IPS DF 6.9 (cell line): ENCODE measurements around the gene IFNGR1.

Experiments
- DNase-seq: peaks from one replicate; pipeline ENCODE4 v3.0.0-alpha.2; 2013; ENCODE audit warnings: low read depth, low spot score
- H3K27ac ChIP-seq: one replicate; pipeline ENCODE4 v1.5.1; 2013; ENCODE audit warnings: low read length, control low read depth
- H3K27me3 ChIP-seq: 2 replicates; pipeline ENCODE4 v1.6.1; 2013; ENCODE audit warnings: mild to moderate bottlenecking, low read length; ENCODE audit not compliant: control insufficient read depth, insufficient read depth
- H3K36me3 ChIP-seq: 2 replicates; pipeline ENCODE4 v1.6.1; 2013; ENCODE audit warnings: low read length; ENCODE audit not compliant: control insufficient read depth, insufficient read depth
- H3K4me1 ChIP-seq: 2 replicates; pipeline ENCODE4 v1.6.1; 2013; ENCODE audit warnings: low read length; ENCODE audit not compliant: control insufficient read depth, insufficient read depth
- H3K4me3 ChIP-seq: 2 replicates; pipeline ENCODE4 v1.5.1; 2013; ENCODE audit warnings: mild to moderate bottlenecking, low read length
- H3K9me3 ChIP-seq: 2 replicates; pipeline ENCODE4 v1.6.1; 2013; ENCODE audit warnings: low read length, inconsistent platforms; ENCODE audit not compliant: control insufficient read depth, insufficient read depth
- WGBS: extraction: QIAGEN DNeasy Blood & Tissue Kit; methylation state at CpG from one replicate; pipeline ENCODE4 v1.1.7; 2013; ENCODE audit warnings: mixed read lengths, missing lambda C conversion rate; ENCODE audit not compliant: insufficient read length, insufficient coverage; 5-methylcytosine and 5-hydroxymethylcytosine counted together

IFNGR1 gene

GRCh38 chr6:137155830-137156229 lies 63.4 kb downstream of the IFNGR1 start:
- Histone ChIP-seq H3K4me1 (no peaks in the 10 kb centered on the region), H3K4me3 (no peak overlapping the region), H3K27ac (no peak overlapping the region), H3K9me3 (no peaks in the 10 kb centered on the region; the same call in 1 of the 2 replicates), H3K36me3 (no peaks in the 10 kb centered on the region), H3K27me3 (no peaks in the 10 kb centered on the region)
- no peak for DNase-seq
- WGBS = no CpG with 5 or more reads among the region's 2 CpGs

- Histone ChIP-seq H3K4me1 (no peaks in the 10 kb centered on the region), H3K4me3 (no peak overlapping the region), H3K27ac (no peak overlapping the region), H3K27me3 (no peaks in the 10 kb centered on the region; the same call in 1 of the 2 replicates), H3K9me3 (no peaks in the 10 kb centered on the region), H3K36me3 (no peaks in the 10 kb centered on the region)
- WGBS = no CpG with 5 or more reads among the region's 3 CpGs
- no peak for DNase-seq
Observed at GRCh38 chr6:137150072-137150471, 69.1 kb downstream of the IFNGR1 start.

DNA sequence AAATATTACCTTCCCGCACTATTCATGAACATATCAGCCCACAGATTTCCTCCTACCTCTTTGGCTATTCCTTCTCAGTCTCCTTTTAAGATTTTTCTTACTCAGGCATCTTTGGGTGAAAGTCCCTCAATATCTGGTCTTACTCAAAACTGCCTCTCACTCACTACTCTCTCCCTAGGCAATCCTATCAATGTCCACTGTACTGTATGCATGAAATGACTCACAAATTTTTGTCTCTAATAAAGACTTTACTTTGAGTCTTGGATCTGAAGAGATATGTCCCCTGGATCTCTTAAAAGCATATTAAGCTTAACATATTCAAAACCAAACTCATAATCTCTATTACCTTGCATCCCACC lies 70.2 kb downstream of the IFNGR1 start:
- WGBS = no CpG with 5 or more reads among the region's 1 CpG
- H3K4me1 ChIP-seq = no peaks in the 10 kb centered on the region

GRCh38 chr6:137148306-137149034 lies 70.7 kb downstream of the IFNGR1 start:
- WGBS = no CpG with 5 or more reads among the region's 2 CpGs
- no peak for DNase-seq
- no peak overlapping the region for H3K27ac ChIP-seq

More for the DNA sequence above, 70.2 kb downstream of the IFNGR1 start:
- Histone ChIP-seq H3K36me3 (no peaks in the 10 kb centered on the region), H3K9me3 (no peaks in the 10 kb centered on the region), H3K27me3 (no peaks in the 10 kb centered on the region; the same call in 1 of the 2 replicates), H3K4me3 (no peak overlapping the region), H3K27ac (no peak overlapping the region)
- DNase-seq = no peak

More at GRCh38 chr6:137148306-137149034, 70.7 kb downstream of the IFNGR1 start:
- Histone ChIP-seq H3K9me3 (no peaks in the 10 kb centered on the region), H3K36me3 (no peaks in the 10 kb centered on the region), H3K27me3 (no peaks in the 10 kb centered on the region; the same call in 1 of the 2 replicates), H3K4me3 (no peak overlapping the region), H3K4me1 (no peaks in the 10 kb centered on the region)
